ENCODE measurements around the gene SCO2.

DNA sequence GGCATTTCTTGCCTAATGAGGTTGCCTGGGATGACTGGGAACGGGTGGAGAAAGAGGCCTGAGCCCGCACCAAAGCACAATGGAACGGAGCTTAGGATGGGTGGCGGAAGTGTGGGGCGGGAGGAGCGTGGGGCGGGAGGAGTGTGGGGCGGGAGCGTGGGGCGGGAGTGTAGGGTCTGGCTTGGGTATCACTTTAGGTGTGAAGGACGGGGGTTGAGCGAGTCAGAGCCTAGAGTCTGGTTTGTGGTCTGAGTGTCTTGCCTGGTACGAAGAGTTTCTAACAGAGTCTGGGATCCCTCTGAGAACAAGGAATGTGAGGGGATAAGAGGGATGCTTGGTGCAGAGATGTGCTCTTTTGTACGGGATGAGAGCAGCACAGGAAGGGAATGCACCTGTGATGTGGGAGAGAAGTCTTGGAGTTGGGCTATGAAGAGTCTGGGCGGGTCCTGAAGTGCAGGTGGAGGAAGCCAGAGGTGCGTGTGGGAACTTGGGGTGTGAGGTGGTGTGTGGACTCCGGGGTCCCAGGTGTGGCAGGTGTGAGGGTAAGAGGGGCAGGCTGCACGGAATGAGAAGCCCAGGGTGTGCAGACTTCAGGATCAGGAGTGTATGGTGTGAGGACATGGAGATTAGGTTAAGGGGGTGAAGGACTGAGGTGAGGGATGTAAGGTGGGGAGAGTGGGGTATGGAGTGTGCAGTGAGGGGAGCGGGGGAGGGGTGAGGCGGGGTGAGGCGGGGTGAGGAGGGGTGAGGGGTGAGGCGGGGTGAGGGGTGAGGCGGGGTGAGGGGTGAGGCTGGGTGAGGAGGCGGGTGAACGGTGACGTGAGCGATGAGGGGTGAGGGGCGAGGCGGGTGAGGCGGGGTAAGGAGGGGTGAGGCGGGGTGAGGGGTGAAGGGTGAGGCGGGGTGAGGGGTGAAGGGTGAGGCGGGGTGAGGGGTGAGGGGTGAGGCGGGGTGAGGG, 36.3 kb upstream of the SCO2 start:
- TF ChIP-seq, protein P1, sequence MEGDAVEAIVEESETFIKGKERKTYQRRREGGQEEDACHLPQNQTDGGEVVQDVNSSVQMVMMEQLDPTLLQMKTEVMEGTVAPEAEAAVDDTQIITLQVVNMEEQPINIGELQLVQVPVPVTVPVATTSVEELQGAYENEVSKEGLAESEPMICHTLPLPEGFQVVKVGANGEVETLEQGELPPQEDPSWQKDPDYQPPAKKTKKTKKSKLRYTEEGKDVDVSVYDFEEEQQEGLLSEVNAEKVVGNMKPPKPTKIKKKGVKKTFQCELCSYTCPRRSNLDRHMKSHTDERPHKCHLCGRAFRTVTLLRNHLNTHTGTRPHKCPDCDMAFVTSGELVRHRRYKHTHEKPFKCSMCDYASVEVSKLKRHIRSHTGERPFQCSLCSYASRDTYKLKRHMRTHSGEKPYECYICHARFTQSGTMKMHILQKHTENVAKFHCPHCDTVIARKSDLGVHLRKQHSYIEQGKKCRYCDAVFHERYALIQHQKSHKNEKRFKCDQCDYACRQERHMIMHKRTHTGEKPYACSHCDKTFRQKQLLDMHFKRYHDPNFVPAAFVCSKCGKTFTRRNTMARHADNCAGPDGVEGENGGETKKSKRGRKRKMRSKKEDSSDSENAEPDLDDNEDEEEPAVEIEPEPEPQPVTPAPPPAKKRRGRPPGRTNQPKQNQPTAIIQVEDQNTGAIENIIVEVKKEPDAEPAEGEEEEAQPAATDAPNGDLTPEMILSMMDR (tag by site-specific recombination; IDR thresholded peaks at IDR 0.05) = no peak
- no peak for TF ChIP-seq MYNN (tag by site-specific recombination; IDR thresholded peaks at IDR 0.05; ENCODE audit: borderline replicate concordance)
- TF ChIP-seq YY1 (tag by site-specific recombination; IDR thresholded peaks at IDR 0.05) = no peak
- TF ChIP-seq ZNF175 (tag by site-specific recombination; IDR thresholded peaks at IDR 0.05) = no peak
- no peak for TF ChIP-seq ZIC2 (tag by site-specific recombination; IDR thresholded peaks at IDR 0.05)
- TF ChIP-seq ZBTB1 (tag by site-specific recombination; IDR thresholded peaks at IDR 0.05) = no peak
- no peak for TF ChIP-seq PRDM1 (tag by site-specific recombination; IDR thresholded peaks at IDR 0.05)
- TF ChIP-seq ZNF830 (tag by site-specific recombination; IDR thresholded peaks at IDR 0.05; ENCODE audit: low read depth) = no peak
- no peak for TF ChIP-seq ZNF341 (tag by site-specific recombination; IDR thresholded peaks at IDR 0.05; ENCODE audit: low read depth)
